ENCODE results near the gene FAM217A. TPM values are rescaled to one million over a fixed set of nuclear protein-coding genes. Genes with fewer than 3 reads are reported as not detected.
"Not testable (repeated sequence)": the region's sequence is repeated elsewhere in the genome, so short reads cannot be mapped to it uniquely, and the experiment has no call there.

FAM217A gene
- total RNA-seq, 2 donors from 2014 or later: not detected

- Histone ChIP-seq H3K4me3 (no peak overlapping the region), H3K36me3 (peaks cover 47% of the 10 kb centered on the region), H3K4me1 (ENCODE audit: control insufficient read depth in 1 of 2, low read depth in 2 of 2) (no peaks in the 10 kb centered on the region), H3K27me3 (replicated peaks; ENCODE audit: insufficient read depth) (no peaks in the 10 kb centered on the region), H3K9me3 (peaks cover 6% of the 10 kb centered on the region), H3K27ac (no peak overlapping the region)
- ATAC-seq (ENCODE audit: insufficient number of reproducible peaks, low FRiP score, low read depth) (no peak), DNase-seq (ENCODE audit: low spot score) (no peak)
- no peak for TF ChIP-seq CTCF (IDR thresholded peaks at IDR 0.05)
Observed at GRCh38 chr6:4115741-4116140, 36.8 kb upstream of the FAM217A start.

- TF ChIP-seq CTCF (IDR thresholded peaks at IDR 0.05): no peak
- DNase-seq (ENCODE audit: low spot score): no peak
- ATAC-seq (ENCODE audit: insufficient number of reproducible peaks, low FRiP score, low read depth): no peak
- H3K36me3 ChIP-seq: peaks cover 37% of the 10 kb centered on the region
- no peak overlapping the region for H3K4me3 ChIP-seq
- H3K27me3 ChIP-seq (replicated peaks; ENCODE audit: insufficient read depth): no peaks in the 10 kb centered on the region
- peaks cover 4 to 12% of the 10 kb centered on the region in 2 donors for H3K4me1 ChIP-seq (ENCODE audit: control insufficient read depth in 1 of 2, low read depth in 2 of 2)
- H3K27ac ChIP-seq: no peak overlapping the region
- H3K9me3 ChIP-seq: peaks cover 6% of the 10 kb centered on the region
Observed at GRCh38 chr6:4114123-4114522, 35.2 kb upstream of the FAM217A start.

- no peak for TF ChIP-seq CTCF (IDR thresholded peaks at IDR 0.05)
- ATAC-seq (ENCODE audit: insufficient number of reproducible peaks, low FRiP score, low read depth) (no peak), DNase-seq (ENCODE audit: low spot score) (no peak)
- H3K36me3 ChIP-seq: peaks cover 36% of the 10 kb centered on the region
- peaks cover 6% of the 10 kb centered on the region for H3K9me3 ChIP-seq
- H3K4me1 ChIP-seq (ENCODE audit: control insufficient read depth in 1 of 2, low read depth in 2 of 2): peaks cover 4 to 13% of the 10 kb centered on the region in 2 donors
- H3K4me3 ChIP-seq: no peak overlapping the region
- H3K27me3 ChIP-seq (replicated peaks; ENCODE audit: insufficient read depth): no peaks in the 10 kb centered on the region
- H3K27ac ChIP-seq: no peak overlapping the region
Observed at GRCh38 chr6:4113649-4114048, 34.7 kb upstream of the FAM217A start.

- Histone ChIP-seq H3K27me3 (replicated peaks; ENCODE audit: insufficient read depth) (no peaks in the 10 kb centered on the region), H3K4me1 (ENCODE audit: control insufficient read depth in 1 of 2, low read depth in 2 of 2) (peaks cover 4 to 13% of the 10 kb centered on the region in 2 donors), H3K36me3 (peaks cover 24% of the 10 kb centered on the region), H3K27ac (no peak overlapping the region), H3K4me3 (no peak overlapping the region), H3K9me3 (peaks cover 6% of the 10 kb centered on the region)
- ATAC-seq (ENCODE audit: insufficient number of reproducible peaks, low FRiP score, low read depth): no peak
- DNase-seq (ENCODE audit: low spot score): no peak
- no peak for TF ChIP-seq CTCF (IDR thresholded peaks at IDR 0.05)
Observed at GRCh38 chr6:4112366-4112765, 33.4 kb upstream of the FAM217A start.

GRCh38 chr6:4109363-4109815 lies 30.5 kb upstream of the FAM217A start:
- Histone ChIP-seq H3K4me1 (ENCODE audit: control insufficient read depth in 1 of 2, low read depth in 2 of 2) (peaks cover 4 to 13% of the 10 kb centered on the region in 2 donors), H3K27ac (peak overlapping the region in 1 of 2 donors; percentile 7)
- not testable (repeated sequence) for DNase-seq (ENCODE audit: low spot score); H3K9me3 ChIP-seq; H3K27me3 ChIP-seq (replicated peaks; ENCODE audit: insufficient read depth); H3K4me3 ChIP-seq; H3K36me3 ChIP-seq
- ATAC-seq (ENCODE audit: insufficient number of reproducible peaks, low FRiP score, low read depth): peak; percentile 50

- Histone ChIP-seq H3K4me1 (ENCODE audit: control insufficient read depth in 1 of 2, low read depth in 2 of 2) (peaks cover 4 to 13% of the 10 kb centered on the region in 2 donors), H3K9me3 (peaks cover 6% of the 10 kb centered on the region), H3K36me3 (no peaks in the 10 kb centered on the region), H3K4me3 (no peak overlapping the region), H3K27ac (no peak overlapping the region), H3K27me3 (replicated peaks; ENCODE audit: insufficient read depth) (no peaks in the 10 kb centered on the region)
- DNase-seq (ENCODE audit: low spot score): no peak
- no peak for TF ChIP-seq CTCF (IDR thresholded peaks at IDR 0.05)
- no peak for ATAC-seq (ENCODE audit: insufficient number of reproducible peaks, low FRiP score, low read depth)
Observed at GRCh38 chr6:4108561-4109093, 29.7 kb upstream of the FAM217A start.
